Measurements from ENCODE around the gene MEGF6. TPM values are rescaled to one million over a fixed set of nuclear protein-coding genes. Genes with fewer than 3 reads are reported as not detected.

MEGF6 gene
- total RNA-seq, 2 experiments from 2014 or later = 57.5 to 62.2 TPM

DNA sequence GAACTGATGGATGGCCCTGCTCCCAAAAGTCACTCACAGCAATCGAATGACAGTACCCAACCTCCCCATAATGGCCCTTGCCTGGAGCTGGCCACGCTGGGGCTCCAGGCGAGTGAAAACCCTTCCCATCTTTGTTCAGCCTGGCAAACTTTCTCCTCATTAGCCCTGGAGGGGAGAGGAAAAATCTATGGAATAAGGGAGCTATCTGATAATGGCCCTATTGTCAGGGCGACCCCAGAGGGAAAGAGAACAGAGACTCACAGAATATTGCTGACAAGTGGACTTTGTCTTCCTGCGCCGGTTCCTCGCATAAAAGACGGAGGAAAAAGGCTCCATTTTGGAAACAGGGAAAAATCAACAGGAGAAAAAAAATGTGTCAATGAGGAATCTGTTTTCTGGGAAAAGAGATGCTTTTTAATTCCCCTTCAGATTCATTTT is 169.9 kb downstream of the MEGF6 start:
- no peak for ATAC-seq (ENCODE audit: poor library complexity)
- H3K27me3 Mint-ChIP-seq = peaks cover 11% of the 10 kb centered on the region
- Histone ChIP-seq H3K4me3 (ENCODE audit: low read length) (no peak overlapping the region), H3K27ac (ENCODE audit: low read depth in 1 of 2, low read length in 2 of 2) (no peak overlapping the region), H3K27me3 (ENCODE audit: control insufficient read depth in 1 of 2, insufficient read depth in 2 of 2, low read length in 2 of 2) (peaks cover 3 to 11% of the 10 kb centered on the region in 2 experiments), H3K36me3 (ENCODE audit: insufficient read depth, low read length) (no peaks in the 10 kb centered on the region), H3K4me1 (ENCODE audit: insufficient read depth, low read length) (no peaks in the 10 kb centered on the region), H3K9me3 (ENCODE audit: control insufficient read depth in 1 of 2, insufficient read depth in 1 of 2, low read length in 2 of 2) (peaks cover 0 to 15% of the 10 kb centered on the region in 2 experiments)
- H3K4me1 Mint-ChIP-seq (ENCODE audit: low read depth) = no peaks in the 10 kb centered on the region
- H3K9me3 Mint-ChIP-seq = no peaks in the 10 kb centered on the region
- H3K36me3 Mint-ChIP-seq (ENCODE audit: low read depth) = no peaks in the 10 kb centered on the region
- H3K4me3 Mint-ChIP-seq = no peak overlapping the region
- CTCF ChIA-PET = no interaction called here
- no peak overlapping the region for H3K27ac Mint-ChIP-seq
- TF ChIP-seq CTCF (IDR thresholded peaks at IDR 0.05) = no peak
- intact Hi-C loops (cut with DNase I, micrococcal nuclease) = no loop called here
- POLR2A ChIA-PET = no interaction called here
- DNase-seq = no peak

DNA sequence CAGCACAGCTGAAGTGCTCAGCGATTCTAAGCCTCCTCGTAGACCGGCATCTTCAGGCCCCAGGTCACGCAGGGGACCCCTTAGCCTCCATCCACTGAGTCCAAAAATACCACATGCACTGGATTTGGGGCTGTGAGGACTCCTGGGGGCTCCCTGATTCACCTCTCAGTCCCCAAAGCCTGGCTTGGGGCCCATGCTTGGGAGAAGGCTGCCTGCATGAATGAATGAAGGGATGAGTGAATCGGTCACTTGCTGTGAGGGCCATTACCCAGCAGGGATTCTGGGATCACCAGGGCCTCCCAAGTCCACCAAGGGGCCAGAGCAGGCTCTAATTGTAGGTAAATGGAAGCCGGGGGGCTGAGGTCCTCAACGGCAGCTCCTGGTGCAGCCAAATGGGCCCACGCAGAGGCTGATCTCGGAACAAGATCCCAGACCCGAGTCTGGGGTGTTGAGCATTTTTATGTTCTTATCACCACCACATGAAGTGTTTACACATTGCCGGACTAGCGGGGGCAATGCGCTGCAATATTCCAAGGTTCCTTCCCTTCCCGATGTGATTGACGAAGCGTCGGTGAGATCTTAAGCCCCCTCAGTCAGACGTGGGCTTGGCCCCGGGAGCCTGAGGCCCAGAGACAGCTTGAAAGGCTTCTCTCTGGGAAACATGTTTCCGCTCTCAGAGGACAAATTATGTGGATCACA is 170.4 kb downstream of the MEGF6 start:
- intact Hi-C loops (cut with DNase I, micrococcal nuclease) = no loop called here
- no peak for ATAC-seq (ENCODE audit: poor library complexity)
- H3K4me3 Mint-ChIP-seq = no peak overlapping the region
- peaks cover 3 to 11% of the 10 kb centered on the region in 2 experiments for H3K27me3 ChIP-seq (ENCODE audit: control insufficient read depth in 1 of 2, insufficient read depth in 2 of 2, low read length in 2 of 2)
- peaks cover 11% of the 10 kb centered on the region for H3K27me3 Mint-ChIP-seq
- TF ChIP-seq CTCF (IDR thresholded peaks at IDR 0.05) = no peak
- H3K27ac ChIP-seq (ENCODE audit: low read depth in 1 of 2, low read length in 2 of 2) = no peak overlapping the region
- H3K27ac Mint-ChIP-seq = no peak overlapping the region
- ChIA-PET CTCF (no interaction called here), POLR2A (no interaction called here)
- no peak overlapping the region for H3K4me3 ChIP-seq (ENCODE audit: low read length)
- H3K9me3 Mint-ChIP-seq = no peaks in the 10 kb centered on the region
- no peaks in the 10 kb centered on the region for H3K4me1 Mint-ChIP-seq (ENCODE audit: low read depth)
- H3K4me1 ChIP-seq (ENCODE audit: insufficient read depth, low read length) = no peaks in the 10 kb centered on the region
- no peaks in the 10 kb centered on the region for H3K36me3 Mint-ChIP-seq (ENCODE audit: low read depth)
- peaks cover 0 to 13% of the 10 kb centered on the region in 2 experiments for H3K9me3 ChIP-seq (ENCODE audit: control insufficient read depth in 1 of 2, insufficient read depth in 1 of 2, low read length in 2 of 2)
- H3K36me3 ChIP-seq (ENCODE audit: insufficient read depth, low read length) = no peaks in the 10 kb centered on the region
- DNase-seq = no peak

- no peak overlapping the region for H3K4me3 Mint-ChIP-seq
- H3K27me3 Mint-ChIP-seq = peaks cover 11% of the 10 kb centered on the region
- intact Hi-C loops (cut with DNase I, micrococcal nuclease) = no loop called here
- Histone ChIP-seq H3K36me3 (ENCODE audit: insufficient read depth, low read length) (no peaks in the 10 kb centered on the region), H3K27me3 (ENCODE audit: control insufficient read depth in 1 of 2, insufficient read depth in 2 of 2, low read length in 2 of 2) (peaks cover 3 to 11% of the 10 kb centered on the region in 2 experiments), H3K27ac (ENCODE audit: low read depth in 1 of 2, low read length in 2 of 2) (no peak overlapping the region), H3K4me1 (ENCODE audit: insufficient read depth, low read length) (no peaks in the 10 kb centered on the region), H3K9me3 (ENCODE audit: control insufficient read depth in 1 of 2, insufficient read depth in 1 of 2, low read length in 2 of 2) (peaks cover 0 to 9% of the 10 kb centered on the region in 2 experiments), H3K4me3 (ENCODE audit: low read length) (no peak overlapping the region)
- POLR2A ChIA-PET = no interaction called here
- DNase-seq = no peak
- no peaks in the 10 kb centered on the region for H3K36me3 Mint-ChIP-seq (ENCODE audit: low read depth)
- CTCF ChIA-PET = no interaction called here
- no peaks in the 10 kb centered on the region for H3K9me3 Mint-ChIP-seq
- H3K4me1 Mint-ChIP-seq (ENCODE audit: low read depth) = no peaks in the 10 kb centered on the region
- H3K27ac Mint-ChIP-seq = no peak overlapping the region
- ATAC-seq (ENCODE audit: poor library complexity) = no peak
- TF ChIP-seq CTCF (IDR thresholded peaks at IDR 0.05) = no peak
Measured at GRCh38 chr1:3440300-3440681, 171.0 kb downstream of the MEGF6 start.

Small RNAs within 50 kb of the gene (microRNA-seq; reads per million reads assigned to microRNA genes)
- gene MIR551A (ENCODE audit: borderline microRNAs expressed, borderline replicate concordance) = not detected

Other genes starting within 250 kb of the MEGF6 start
- under 1 TPM; 0.11 to 0.22 TPM for gene ARHGEF16, start 156.8 kb downstream of the MEGF6 start, total RNA-seq
- gene TPRG1L, start 13.5 kb upstream of the MEGF6 start, total RNA-seq = 10 to 100 TPM; 46.5 to 48.3 TPM
- 10 to 100 TPM; 22.3 to 22.7 TPM for gene WRAP73, start 38.6 kb upstream of the MEGF6 start, total RNA-seq
- not detected for gene TP73, start 41.0 kb upstream of the MEGF6 start, total RNA-seq
- gene CCDC27, start 140.9 kb upstream of the MEGF6 start, total RNA-seq = not detected
- 1 to 10 TPM; 1.8 to 2.6 TPM for gene SMIM1, start 161.2 kb upstream of the MEGF6 start, total RNA-seq
- gene LRRC47, start 185.0 kb upstream of the MEGF6 start, total RNA-seq = 10 to 100 TPM; 30.1 to 32.0 TPM
- gene CEP104, start 245.7 kb upstream of the MEGF6 start, total RNA-seq = 10 to 100 TPM; 16.6 to 20.5 TPM
- 1 to 10 TPM; 6.7 to 6.8 TPM for gene DFFB, start 246.0 kb upstream of the MEGF6 start, total RNA-seq

All from CD4-positive, alpha-beta T cell (primary cell).